DND-41 (cell line): ENCODE results near the gene SPDYE4.

Source experiments
- CTCF ChIP-seq: IDR thresholded peaks from 2 replicates; pipeline ENCODE4 v1.5.1; 2012; ENCODE audit warnings: borderline replicate concordance, low read length, moderate library complexity, mild to moderate bottlenecking; ENCODE audit not compliant: poor library complexity, severe bottlenecking; ENCODE audit errors: extremely low read depth
- EZH2 ChIP-seq: IDR thresholded peaks from 3 replicates; pipeline ENCODE4 v1.6.1; 2012; ENCODE audit warnings: borderline replicate concordance, low read depth, mild to moderate bottlenecking, moderate library complexity, low read length, inconsistent platforms; ENCODE audit not compliant: severe bottlenecking

DNA sequence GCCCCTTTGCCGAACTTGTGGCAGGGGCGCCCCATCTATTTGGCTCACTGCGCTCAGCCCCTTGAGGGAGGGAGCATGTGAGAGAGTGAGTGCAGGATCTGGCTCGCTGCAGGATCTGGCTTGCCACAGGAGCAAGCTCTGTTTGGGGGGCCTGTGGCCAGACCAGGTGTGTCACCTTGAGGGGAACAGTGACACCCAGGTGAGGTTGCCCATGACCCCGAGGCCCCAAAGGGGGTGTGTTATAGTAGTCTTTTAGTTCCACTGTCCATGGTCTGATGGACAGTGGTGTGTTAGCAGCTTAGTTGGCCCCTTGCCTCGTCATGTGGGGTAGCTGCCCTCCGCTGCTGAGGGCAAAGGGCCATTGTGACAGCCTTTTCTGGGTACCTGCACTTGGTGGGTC, 55.3 kb downstream of the SPDYE4 start:
- no peak for TF ChIP-seq CTCF
- no peak for TF ChIP-seq EZH2
